ENCODE results near the gene CPAMD8. TPM values are rescaled to one million over a fixed set of nuclear protein-coding genes. Genes with fewer than 3 reads are reported as not detected.

Gene CPAMD8
- 0.18 and 0.19 TPM in 2 replicates for total RNA-seq

DNA sequence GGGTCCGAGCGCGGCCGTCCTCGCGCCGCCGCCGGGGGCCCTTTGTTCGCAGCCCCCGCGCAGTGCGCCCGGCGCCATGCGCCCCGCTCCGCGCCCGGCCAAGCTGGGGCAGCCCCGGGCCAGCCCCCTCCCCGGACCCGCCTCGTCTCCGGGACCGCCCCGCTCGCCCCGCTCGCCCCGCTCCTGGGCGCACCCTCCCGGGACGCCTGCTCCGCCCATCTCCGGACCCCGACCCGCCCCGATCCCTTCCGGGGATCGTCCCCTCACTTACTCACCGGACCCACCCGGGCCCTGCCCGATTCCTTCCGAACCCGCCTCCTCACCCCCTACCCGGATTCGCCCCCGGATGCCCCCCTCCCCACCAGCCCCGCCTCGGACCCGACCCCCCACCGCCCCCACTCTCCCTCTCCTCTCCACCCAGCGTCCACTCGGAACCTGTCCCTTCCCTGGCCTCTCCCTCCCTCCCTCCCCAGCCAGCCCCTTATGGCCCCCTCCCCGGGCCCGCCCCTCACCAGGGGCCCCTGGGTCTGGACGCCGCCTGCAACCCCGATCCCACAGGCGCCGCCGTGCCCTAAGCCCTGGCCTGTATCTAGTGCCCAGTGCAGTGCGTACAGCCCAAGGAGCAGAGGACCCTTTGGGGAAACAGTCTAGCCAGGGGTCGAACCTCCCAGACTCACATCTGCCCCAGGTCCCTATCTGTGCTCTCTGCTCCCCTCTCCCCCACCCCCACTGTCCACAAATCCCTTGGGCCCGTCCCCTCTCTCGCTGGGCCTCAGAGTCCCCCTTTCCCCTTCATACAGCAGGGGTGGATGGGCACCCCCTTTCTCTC, at the start of gene CPAMD8:
TSS of gene CPAMD8 (minus strand) at position 105 of the 829 bp plus-strand sequence. CDS start 168 bp downstream, outside the sequence.

DNA sequence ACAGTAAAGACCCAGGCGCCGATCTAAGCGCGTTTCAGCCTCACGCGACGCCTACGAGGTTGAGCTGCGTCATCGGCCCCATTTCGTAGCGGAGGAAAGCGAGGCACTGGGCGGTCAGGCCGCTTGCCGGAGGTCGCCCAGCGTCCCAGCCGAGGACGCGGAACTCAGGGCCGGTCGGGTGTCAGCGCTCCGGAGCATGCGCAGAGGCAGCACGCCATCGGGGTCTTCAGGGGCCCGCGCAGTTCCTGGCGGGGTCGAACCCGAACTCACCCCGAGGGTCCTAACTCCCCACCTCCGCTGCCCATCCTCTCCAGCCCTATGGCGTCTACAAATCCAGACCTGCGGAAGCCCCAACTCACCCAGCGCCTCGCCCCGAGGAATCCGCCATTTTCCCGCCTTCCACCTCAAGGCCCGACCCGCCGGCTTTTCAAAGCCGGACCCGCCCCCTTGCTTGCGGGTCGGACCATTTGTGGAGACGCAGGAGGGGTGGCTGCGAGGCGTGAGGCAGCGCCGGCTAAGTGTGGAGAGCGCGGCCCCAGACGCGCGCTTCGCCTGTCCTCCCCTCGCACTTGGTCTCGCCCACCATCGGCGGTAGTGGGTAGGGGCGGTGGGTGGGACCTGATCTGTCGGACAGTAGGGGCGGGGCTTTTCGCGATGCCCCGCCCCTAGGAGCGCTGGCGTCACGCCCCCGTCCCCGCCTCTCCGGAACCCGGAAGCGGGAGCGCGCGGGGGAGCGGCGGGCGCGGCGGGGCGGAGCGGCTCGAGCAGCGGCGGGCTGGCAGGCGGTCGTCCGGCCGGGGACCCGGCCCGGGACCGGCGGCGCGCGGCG, 48.6 kb upstream of the CPAMD8 start, which contains the start of the genes HAUS8 and MYO9B:
TSS of gene HAUS8 (minus strand) at position 418 of the 829 bp plus-strand sequence. CDS start at position 388, 30 bp downstream.
TSS of gene MYO9B (plus strand) at position 743 of the 829 bp plus-strand sequence. CDS start 25,941 bp downstream, outside the sequence.

DNA sequence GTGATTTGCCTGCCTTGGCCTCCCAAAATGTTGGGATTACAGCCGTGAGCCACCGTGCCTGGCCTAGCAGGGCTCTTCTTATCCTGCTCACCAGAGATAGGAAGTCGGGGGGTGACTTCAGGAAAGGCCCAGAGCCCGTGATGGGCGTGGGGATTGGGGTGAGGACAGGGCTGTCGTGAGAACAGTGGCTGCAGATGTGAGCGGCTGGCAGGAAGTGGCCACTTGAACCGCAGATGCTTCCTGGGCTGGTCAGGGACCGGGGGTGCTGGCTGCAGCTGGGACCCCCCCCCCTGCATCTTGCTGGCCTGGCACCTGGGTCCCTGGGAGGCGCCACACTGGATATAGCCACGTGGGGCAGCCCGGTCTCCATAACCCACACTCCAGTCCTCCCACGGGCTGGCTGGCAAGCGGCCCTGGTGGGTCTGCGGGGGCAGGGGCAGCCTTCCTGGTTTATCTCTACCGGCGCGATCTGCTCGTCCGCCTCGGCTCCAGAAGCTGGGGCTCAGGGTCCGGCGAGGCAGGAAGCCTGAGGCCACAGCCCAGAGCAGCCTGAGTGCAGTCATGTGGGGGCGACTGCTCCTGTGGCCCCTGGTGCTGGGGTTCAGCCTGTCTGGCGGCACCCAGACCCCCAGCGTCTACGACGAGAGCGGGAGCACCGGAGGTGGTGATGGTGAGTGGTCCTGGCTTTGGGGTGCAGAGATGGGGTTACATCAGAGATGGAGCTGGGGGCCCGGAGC, 137.8 kb downstream of the CPAMD8 start, which contains the start of gene F2RL3:
TSS of gene F2RL3 (plus strand) at position 371 of the 737 bp plus-strand sequence. CDS start at position 562, 191 bp downstream.

Other genes starting within 250 kb of the CPAMD8 start
- gene SIN3B, start 197.4 kb downstream of the CPAMD8 start, total RNA-seq = 39.5 and 66.5 TPM in 2 replicates
- 3.1 and 5.6 TPM in 2 replicates for gene F2RL3, start 137.8 kb downstream of the CPAMD8 start, total RNA-seq
- 3.4 and 4.0 TPM in 2 replicates for gene HAUS8, start 48.6 kb upstream of the CPAMD8 start, total RNA-seq
- gene MYO9B, start 49.0 kb upstream of the CPAMD8 start, total RNA-seq = 47.7 and 58.8 TPM in 2 replicates
- gene USE1, start 188.5 kb upstream of the CPAMD8 start, total RNA-seq = 19.0 and 25.4 TPM in 2 replicates
- gene OCEL1, start 199.4 kb upstream of the CPAMD8 start, total RNA-seq = 1.8 and 3.2 TPM in 2 replicates
- 31.5 and 46.8 TPM in 2 replicates for gene NR2F6, start 219.1 kb upstream of the CPAMD8 start, total RNA-seq
- gene USHBP1, start 237.9 kb upstream of the CPAMD8 start, total RNA-seq = 11.4 and 12.0 TPM in 2 replicates
- gene BABAM1, start 240.6 kb upstream of the CPAMD8 start, total RNA-seq = 113 and 123 TPM in 2 replicates